HG03571 (cell line): Measurements from ENCODE around the gene BACH1.
A peak's percentile ranks its signal among the peaks of the same experiment; 100 is the strongest.

ENCODE experiments used
- ATAC-seq: cut with Tn5 transposase; IDR thresholded peaks from one replicate; pipeline ENCODE4 v1.9.1; 2021; ENCODE audit not compliant: unreplicated experiment

The BACH1 gene

GRCh38 chr21:29290240-29290639 lies 8.5 kb upstream of the BACH1 start:
- no peak for ATAC-seq

DNA sequence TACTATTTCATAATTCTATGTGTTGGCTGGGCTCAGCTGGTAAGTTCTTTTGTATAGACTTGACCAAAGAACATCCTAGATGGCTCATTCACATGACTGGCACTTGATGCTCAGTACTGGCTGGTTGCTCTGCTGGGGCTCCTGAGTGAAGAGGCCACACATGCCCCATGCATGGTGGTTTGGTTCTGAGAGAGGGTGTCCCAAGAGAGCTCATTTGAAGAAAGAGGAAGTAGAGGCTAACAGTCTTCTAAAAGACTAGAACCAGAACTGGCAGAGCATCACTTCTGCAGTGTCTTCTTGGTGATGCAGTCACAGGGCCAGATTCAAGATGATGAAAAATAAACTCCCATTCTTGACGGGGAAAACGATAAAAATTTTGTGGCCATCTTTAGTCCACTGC lies 5.2 kb upstream of the BACH1 start:
- ATAC-seq: peak; percentile 89

DNA sequence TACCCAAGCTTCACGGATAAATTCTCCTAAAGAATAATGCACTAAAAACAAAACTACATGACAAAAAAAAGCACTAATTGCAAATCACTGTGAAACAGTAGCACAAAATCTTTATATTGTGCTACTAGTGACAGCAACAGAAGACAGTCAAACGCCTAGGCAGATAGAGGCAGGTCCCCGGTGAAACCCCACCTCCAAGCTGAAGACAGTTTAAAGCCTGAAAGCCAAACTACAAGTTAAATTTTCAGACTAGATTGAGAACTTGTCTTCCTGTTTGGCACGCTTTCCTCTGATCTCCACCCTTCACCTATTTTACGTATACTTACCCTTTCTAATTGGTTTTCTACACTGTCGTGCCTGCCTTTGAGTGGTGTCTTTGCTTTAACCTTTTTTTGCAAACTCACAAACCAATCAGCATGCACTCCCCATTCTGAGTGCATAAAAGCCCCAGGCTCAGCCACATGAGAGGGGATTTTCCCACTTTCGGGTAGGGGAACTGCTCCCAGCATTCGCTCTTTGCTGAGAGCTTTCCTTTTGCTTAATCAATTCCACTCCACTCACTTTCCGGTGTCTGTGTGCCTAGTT lies 3.6 kb upstream of the BACH1 start:
- no peak for ATAC-seq

DNA sequence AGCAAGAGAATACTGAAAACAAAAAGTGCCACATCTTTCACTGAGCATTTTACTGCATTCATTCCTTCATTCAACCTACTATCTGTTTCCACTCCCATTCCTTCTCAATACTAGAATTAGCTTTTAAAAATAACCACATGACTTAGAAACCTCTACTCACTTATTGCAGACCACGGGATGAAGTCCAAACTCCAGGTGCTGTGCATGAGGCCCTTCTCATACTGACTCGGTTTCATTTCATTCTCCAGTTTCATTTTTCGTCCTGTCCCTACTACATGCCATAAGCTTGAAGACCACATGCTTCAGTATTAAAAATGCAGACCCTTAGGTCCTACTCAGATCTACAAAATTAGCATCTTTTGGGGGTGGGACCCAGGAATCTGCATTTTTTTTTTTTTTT lies 2.3 kb upstream of the BACH1 start:
- no peak for ATAC-seq

- no peak for ATAC-seq
Observed at GRCh38 chr21:29297483-29298347, 1.0 kb upstream of the BACH1 start.

DNA sequence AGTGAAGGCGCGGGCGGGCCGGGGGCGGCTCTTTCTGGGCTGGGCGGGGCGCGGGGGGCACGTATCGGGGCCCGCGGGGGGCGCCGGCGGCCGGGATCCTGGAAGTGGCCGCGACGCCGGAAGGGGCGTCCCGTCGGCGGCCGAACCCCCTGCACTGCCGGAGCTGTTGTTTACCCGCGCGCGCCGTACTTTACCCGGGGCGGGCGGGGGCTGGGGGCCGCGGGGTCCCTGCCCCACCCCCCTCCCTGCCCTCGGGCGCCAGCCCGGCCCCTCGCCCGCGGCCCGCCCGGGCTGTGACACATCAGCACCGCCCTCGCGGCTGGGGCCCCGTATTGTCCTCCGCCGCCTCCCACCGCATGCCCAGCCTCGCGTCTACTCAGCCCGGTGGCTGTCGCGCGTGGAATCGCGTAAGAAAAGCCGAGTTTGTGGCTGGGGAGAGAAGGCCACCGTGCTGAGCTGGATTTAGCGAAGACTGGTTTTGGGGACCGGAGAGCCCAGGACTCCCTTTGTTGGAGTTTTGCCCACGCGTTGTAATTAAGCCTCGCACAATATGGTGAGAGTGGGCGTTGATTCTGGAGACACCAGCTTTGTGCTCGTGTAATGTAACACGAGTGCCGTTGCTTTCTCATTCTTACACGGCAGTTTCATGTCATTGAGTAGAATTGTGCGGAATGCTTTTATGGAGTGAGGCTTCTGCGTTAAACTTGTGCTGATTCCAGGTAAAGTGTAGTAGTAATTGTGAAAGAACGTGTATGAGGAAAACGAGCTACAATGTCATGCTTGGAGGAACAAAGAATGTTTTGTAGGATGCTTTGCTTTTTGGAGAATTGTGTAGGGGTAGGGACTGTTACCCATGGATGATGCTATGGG lies 559 bp downstream of the BACH1 start:
- ATAC-seq: peak; percentile 10

GRCh38 chr21:29299916-29300806 lies 1.4 kb downstream of the BACH1 start:
- ATAC-seq: peak; percentile 37

- ATAC-seq: peak; percentile 74
Observed at GRCh38 chr21:29300807-29301138, 2.1 kb downstream of the BACH1 start.

DNA sequence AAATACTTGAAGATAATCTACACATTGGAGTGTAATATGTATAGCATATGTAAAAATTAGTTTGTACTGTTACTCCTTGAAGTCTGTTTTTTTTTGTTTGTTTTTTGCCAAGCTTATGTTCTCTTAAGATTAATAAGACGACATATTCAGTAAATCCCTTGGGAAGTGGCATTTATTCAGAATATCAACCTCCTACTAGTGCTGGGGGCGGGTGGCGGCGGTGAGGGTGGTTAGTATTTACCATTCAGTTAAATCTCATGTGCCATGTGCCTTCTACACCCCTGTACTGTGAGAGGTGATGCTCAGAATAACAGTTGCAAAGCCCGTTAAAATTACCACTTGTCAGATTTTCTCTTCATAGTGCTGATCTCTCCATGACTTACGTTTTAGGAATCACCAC lies 3.0 kb downstream of the BACH1 start:
- ATAC-seq: no peak

- no peak for ATAC-seq
Observed at GRCh38 chr21:29302359-29302875, 3.7 kb downstream of the BACH1 start.

DNA sequence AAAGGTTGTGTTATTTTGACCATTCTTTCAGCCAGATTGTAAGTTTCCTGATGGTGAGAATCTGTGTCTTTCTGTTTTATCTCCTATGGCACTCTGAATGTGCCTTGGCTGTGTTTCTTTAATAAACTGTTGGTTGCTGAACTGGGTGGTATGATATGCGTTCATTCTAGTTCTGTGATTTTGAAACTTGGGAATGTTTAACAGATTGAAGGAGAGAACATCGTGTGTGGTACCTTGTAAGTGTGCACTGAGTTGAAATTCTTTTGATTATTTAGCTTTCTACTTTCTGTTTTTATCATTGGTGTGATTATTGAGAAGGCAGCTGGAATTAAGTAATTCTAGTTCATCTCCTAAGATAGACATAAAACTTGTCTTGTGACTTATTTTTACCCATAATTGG lies 4.6 kb downstream of the BACH1 start:
- ATAC-seq: no peak

DNA sequence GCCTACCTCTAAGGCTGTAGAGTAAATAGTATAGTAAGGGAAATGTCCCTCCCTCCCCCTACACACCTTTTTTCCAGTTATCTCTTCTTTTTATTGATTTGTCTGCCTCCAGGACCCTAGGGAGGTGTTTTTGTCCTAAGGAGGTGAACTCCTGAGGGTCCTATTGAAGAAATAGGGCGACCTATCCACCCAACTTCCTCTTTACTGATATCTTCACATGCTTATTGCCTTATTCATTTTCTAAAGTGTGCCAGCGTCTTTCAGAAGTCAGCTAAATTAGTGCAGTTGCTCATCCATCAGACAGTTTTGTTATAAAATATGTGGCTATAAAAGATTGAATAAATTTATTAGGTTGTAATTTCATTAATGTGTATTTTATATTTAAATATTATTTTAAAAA lies 5.9 kb downstream of the BACH1 start:
- no peak for ATAC-seq

- no peak for ATAC-seq
Observed at GRCh38 chr21:29305068-29305467, 6.3 kb downstream of the BACH1 start.

- ATAC-seq: no peak
Observed at GRCh38 chr21:29305561-29305960, 6.8 kb downstream of the BACH1 start.

- ATAC-seq: no peak
Observed at GRCh38 chr21:29306920-29307319, 8.2 kb downstream of the BACH1 start.

DNA sequence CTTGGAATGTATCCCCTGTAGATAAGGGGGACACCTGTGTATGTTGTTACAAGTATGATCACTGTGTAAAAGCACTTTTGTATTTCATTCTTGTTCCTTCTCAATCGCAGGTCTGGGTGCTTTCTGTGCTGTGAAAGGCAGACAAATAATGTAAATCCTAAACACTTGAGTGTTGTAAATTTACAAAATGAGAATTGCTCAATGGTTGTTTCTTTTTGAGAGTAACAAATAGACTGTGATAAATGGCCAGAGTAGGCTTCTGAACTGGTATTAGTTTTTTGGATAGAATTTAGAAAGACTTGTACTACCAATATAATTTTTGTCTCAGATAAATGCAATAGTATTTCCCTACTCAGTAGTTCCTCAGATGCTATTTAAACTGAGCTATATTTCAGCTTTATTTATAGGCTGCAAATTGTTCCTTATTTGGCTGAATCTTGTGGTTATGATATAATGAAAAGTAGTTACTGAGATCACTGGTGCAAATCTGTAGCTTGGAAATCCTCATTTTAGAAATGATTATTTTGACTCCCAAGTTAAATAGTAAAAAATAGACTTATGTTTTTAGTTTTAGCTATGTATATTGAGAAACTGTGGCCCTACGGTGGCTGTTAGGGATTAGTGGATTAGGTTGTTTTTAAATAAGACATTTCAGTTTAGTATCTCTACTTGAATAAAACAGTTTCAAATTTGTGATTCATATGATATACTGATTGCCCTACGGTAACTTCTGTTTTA lies 9.2 kb downstream of the BACH1 start:
- ATAC-seq: no peak

- no peak for ATAC-seq
Observed at GRCh38 chr21:29308456-29308783, 9.7 kb downstream of the BACH1 start.

- no peak for ATAC-seq
Observed at GRCh38 chr21:29309703-29310102, 11.0 kb downstream of the BACH1 start.

DNA sequence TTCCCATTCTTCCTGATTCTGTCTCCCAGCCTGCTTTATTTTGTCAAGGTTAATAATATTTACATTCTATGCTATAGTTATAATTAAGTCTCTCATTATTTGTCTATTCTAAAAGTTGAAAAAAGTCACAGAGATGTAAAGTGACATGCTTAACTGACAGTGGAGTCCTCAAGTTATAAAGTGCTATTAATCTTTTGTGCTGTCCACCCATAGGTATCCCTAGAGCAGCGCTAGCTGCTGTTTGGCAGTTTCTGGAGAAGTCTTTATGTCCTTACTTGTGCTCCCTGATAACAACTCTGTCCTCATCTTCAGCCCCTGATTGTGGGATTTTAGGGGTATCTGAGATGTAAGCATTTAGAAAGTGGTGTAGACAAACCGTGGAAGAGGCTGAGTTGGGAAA lies 13.1 kb downstream of the BACH1 start:
- no peak for ATAC-seq

DNA sequence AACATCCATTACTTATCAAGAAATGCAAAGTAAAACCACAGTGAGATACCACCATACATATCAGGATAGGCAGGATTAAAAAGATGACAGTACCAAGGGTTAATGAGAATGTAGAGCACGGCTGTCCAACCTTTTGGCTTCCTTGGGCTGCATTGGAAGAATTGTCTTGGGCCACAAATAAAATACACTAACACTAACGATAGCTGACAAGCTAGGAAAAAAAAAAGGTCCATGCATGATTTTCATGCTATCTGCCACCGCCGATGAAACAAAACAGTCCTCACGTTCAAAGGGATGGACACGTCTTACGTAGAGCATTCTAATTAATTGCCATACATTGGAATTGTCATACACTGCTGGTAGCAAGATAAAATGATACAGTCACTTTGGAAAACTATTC lies 14.3 kb downstream of the BACH1 start:
- no peak for ATAC-seq
